Fibroblast of skin of right quadriceps (primary cell): ENCODE measurements around the gene DGUOK.
"Not testable (repeated sequence)": the region's sequence is repeated elsewhere in the genome, so short reads cannot be mapped to it uniquely, and the experiment has no call there.

Source experiments
- DNase-seq: peaks from one replicate; pipeline ENCODE4 v3.0.0-alpha.2; 2013

The DGUOK gene

GRCh38 chr2:73926493-73927327 lies at the start of gene DGUOK:
Gene DGUOK, plus strand, starts transcription at chr2:73926880. Its CDS starts 31 bp downstream, at chr2:73926911.
- peak; percentile 99 for DNase-seq

DNA sequence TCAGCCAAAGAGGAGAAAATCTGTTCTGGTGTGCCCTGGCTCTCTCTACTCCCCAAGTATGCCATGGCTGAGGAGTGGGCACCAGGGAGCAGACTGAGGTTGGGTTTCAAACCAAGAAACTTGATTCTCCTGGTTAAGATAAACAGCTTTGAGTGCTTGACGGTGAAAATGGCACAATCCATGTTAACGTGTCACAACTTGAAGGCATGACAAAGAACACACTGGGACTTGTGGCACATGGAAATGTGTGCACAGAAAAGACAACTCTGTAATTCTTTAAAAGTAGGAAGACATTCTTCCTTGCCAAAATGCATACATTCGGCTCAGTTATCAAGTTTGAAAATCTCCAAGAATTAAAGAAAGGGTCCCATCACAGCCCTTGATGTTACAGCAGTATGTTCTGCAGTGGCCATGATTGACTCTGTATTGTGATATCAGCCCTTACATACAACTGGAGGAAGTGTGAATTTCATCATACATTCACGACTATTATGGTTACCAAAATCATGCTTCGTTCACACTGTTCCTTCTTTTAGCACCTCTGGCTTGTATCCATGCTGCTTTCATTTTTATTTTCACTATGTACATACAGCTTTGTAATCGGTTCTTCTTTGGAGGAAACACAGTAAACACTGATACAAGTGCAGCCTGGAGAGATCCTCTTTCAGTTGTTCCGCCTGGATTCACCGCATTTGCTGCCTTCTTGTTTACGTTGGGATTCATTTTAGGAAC lies 49.4 kb upstream of the DGUOK start:
- DNase-seq, result no peak

GRCh38 chr2:73877984-73878383 lies 48.7 kb upstream of the DGUOK start:
- not testable (repeated sequence) for DNase-seq

DNA sequence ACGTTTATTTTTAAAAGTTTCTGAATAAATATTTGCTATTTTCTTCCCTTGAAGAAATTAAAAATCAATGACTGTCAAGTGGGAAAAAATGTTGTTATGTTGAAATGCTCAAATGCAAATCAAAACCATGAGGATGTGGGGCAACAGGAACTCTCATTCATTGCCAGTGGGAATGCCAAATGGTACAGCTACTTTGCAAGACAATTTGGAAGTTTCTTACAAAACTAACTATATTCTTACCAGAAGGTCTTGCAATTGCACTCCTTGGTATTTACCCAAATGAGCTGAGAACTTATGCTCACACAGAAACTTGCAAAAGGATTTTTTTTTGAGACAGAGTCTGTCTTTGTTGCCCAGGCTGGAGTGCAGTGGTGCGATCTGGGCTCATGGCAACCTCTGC lies 41.3 kb upstream of the DGUOK start:
- DNase-seq, result no peak

- no peak for DNase-seq
Measured at GRCh38 chr2:73886357-73886756, 40.3 kb upstream of the DGUOK start.

DNA sequence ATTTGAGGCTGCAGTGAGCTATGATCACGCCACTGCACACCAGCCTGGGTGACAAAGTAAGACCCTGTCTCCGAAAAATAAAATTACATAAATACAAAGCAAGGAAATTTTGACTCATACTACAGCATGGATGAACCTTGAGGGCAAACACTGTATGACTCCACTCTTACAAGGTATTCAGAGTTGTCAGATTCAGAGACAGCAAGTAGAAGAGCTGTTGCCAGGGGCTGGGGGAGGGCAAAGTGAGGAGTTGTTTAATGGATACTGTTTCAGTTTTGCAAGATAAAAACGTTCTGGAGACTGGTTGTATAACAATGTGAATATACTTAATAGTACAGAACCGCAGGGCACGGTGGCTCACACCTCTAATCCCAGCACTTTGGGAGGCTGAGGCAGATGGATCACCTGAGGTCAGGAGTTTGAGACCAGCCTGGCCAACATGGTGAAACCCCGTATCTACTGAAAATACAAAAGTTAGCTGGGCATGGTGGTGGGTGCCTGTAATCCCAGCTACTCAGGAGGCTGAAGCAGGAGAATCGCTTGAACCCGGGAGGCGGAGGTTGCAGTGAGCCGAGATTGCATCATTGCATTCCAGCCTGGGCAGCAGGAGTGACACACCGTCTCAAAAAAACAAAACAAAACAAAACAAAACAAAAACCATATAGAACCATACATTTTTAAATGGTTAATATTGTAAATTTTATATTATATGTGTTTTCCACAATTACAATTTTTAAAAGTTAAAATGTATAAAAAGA lies 38.9 kb upstream of the DGUOK start:
- DNase-seq, result not testable (repeated sequence)

GRCh38 chr2:73888388-73888787 lies 38.3 kb upstream of the DGUOK start:
- no peak for DNase-seq

DNA sequence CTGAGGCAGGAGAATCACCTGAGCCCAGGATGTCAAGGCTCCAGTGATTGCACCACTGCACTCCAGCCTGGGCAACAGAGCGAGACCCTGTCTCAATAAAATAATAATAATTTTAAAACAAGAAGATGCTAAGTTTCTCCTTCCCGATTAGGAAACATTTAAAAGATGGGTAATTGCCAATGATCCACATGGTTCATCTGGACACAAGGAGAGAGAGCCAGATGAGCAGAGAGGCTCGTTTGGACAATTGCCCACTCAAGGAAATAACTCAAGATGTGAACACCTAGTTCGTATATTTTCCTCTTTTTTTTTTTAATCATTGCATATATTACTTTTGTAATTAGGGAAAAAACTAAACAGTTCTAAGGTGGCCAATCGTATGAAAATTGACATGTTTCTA lies 37.5 kb upstream of the DGUOK start:
- DNase-seq, result no peak

DNA sequence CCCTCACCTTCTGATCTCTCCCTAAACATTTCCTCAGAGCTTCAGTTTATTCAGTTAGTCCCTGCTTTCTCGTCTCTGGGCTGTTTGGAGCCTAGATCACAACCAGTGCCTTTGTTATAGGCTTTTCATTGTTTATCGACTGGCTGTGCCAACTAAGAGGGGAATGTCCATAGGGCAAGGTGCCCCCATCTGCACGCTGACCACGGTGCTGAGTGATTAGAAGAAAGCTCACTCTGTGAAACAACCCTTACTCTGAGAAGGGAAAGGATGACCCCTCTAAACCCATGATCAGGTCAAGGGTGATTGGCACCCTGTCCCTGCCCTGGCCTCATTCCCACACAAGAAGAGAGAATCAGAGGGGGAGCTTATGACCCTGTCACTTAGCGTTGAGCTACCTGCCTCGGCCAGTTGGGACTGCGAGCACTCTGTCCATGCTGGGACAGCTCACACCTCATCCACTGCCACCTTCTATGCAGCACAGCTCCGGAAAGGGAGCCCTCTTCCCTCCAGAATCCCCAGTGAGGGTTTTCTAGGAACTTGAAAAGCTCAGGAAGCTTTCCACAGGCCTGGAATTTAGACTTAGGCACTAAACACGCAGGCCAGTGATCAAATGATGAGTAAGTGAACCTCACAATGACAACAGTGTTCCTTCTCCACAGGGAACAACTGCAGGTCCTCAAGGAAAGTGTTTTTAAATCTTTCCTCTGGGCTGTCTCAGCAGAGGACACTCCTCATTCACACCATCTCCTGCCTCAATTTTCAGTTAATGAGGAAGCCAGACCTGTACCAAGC lies 36.2 kb upstream of the DGUOK start:
- peak; percentile 24 for DNase-seq

GRCh38 chr2:73891276-73891901 lies 35.3 kb upstream of the DGUOK start:
- DNase-seq, result no peak

- DNase-seq, result peak; percentile 74
Measured at GRCh38 chr2:73892631-73893329, 33.9 kb upstream of the DGUOK start, which contains the start of gene ACTG2. Gene ACTG2, plus strand, starts transcription at chr2:73893008. Its CDS starts 8,304 bp downstream, at chr2:73901312.

DNA sequence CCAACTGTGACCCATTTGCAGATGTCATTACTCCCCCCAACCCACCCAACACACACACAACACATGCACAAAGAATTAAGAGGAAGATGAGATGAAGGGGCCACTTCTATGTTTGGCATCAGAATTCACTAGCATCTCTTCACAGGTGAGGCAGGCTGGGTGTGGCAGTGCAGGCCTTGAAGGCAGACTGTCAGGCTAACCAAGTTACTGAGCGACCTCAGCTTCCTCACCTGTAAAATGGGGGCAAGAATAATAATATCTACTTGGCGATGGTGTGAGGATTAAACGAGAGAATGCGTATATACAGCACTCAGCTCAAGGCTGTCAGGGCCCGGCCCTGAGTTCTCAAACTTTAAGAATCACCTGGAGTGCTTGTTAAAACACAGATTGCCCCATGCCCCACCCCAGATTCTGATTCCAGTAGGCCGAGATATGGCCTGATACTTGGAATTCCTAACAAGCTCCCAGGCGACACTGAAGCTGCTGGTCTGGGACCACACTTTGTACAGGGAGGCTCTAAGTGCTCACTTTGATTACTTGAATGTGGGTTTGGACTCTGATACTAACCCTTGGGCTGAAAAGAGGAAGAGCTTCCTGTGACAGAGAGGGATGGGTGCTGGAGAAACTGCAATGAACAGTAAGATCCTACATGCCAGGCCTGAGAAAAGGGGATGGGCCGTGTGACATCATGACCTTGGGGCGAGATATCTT lies 32.8 kb upstream of the DGUOK start:
- no peak for DNase-seq

DNA sequence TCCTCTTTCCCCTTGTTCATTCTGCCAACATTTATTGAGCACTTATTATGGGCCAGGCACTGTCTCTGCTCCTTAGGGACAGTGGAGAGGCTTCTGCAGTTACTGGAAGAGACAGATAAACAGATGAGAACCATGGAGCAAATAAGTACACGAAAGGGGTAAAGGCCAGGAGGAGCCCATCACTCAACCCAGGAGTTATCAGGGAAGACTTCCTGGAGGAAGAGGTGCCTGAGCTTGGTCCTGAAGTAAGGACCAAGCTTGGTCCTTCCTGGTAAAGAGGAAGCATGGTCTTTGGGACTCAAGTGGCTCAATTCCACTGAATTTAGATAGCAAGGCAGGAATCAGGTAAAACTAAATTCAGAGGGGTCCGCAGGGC lies 32.2 kb upstream of the DGUOK start:
- DNase-seq, result no peak

- DNase-seq, result no peak
Measured at GRCh38 chr2:73894877-73895276, 31.8 kb upstream of the DGUOK start.

GRCh38 chr2:73895473-73895872 lies 31.2 kb upstream of the DGUOK start:
- no peak for DNase-seq

DNA sequence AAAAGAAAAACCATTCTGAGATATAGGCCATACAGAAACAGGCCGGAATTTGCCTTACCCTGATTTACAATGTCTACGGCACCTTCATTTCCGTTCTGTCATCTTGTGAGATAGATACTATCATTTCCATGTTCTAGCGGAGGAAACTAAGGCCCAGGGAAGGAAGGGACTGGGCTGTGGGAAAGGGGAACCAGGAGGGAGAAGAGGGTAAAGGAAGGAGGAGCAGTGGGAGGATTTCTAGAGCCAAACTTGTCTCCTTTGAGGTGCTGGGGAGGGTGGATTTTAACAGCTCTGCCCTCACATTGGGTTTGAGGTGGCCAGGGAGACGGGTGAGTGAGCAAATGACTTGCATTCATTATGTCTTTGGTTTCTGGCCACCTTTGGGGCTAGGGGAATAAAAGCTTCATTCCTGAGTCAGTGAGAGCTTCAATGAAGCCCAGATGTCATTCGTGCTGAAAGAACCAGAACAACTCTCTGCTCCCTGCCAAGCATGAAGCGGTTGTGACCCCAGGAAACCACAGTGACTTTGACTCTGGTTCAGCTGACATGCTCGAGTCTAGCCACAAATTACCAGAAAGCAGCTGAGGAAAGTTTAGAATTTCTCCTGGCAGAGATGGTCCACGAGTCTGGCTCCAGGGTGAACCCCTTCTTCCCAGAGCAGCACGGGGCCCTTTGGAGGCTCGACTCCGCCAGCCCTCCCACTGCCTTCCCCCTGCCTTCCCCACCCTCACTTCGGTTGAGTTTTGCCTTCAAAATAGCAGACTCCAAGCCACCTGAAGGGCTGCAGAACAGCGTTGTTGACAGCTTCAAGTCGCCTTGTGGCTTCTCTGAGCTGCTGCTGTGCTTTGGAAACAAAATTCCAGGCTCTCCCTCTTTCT lies 30.1 kb upstream of the DGUOK start:
- peak; percentile 95 for DNase-seq

DNA sequence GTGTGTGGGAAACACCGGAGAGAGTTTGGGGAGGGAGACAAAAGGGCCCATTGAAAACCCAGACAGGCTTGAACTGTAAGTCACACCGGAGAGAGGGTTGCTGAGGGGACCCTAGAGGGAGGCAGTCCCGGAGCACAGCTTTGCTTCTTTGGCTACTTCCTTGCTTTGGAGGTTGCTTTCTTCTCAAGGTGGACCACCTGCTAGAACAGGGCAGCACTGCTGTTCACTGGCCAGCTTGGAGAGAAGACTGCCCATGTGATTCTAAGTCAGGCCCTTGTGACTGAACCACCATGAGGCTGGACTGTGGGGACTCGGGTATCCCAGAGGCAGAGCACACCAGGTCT lies 29.5 kb upstream of the DGUOK start:
- DNase-seq, result no peak

- DNase-seq, result no peak
Measured at GRCh38 chr2:73897934-73898333, 28.7 kb upstream of the DGUOK start.

DNA sequence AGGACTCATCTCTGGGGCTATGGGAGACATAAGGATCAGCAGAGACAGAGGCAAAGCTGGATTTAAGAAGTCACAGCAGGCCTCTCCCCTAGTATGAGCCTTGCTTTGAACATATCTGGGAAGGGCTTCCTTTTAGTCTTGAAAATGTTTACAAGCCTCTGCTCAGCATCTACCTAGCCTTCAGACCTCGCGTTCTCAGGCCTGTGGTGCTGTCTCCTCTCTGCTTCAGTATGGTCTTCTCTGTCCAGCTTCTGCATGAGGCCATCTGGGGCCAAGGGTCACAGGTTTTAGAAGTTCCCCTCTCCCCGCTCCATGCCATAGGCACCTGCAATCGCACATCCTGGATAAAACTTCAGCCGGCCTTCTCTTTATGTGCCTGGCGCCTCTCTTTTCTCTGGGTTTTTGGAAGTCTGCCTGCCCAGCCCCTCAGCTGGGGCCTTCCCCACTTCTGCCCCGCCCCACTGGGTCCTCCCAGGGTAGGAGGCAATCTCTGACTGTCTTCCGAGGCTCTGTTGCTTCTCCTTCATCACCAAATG lies 26.8 kb upstream of the DGUOK start:
- DNase-seq, result no peak

DNA sequence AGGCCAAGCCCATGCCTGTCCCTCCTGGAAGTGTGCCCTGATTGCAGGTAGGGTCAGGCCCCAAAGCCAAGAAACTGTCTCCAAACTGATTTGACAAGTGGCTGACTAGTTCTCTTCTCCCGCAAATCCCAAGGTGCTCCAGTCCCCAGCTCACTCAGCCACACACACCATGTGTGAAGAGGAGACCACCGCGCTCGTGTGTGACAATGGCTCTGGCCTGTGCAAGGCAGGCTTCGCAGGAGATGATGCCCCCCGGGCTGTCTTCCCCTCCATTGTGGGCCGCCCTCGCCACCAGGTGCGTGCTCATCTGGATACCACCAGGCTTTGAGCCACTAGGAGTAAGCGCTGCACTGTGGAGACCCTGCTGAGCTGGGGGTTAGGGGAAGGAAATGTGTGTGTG lies 25.5 kb upstream of the DGUOK start:
- no peak for DNase-seq
